SK-N-SH treated with all-trans-retinoic acid at 6 μM for 48 hours (cell line): Measurements from ENCODE around the gene SUSD3.
A peak's percentile ranks its signal among the peaks of the same experiment; 100 is the strongest.

Source experiments
- ATAC-seq: fragments of 200-7000 bp; cut with Tn5 transposase; 3 replicates; pipeline ENCODE4 v1.9.1; 2020; ENCODE audit warnings: mild to moderate bottlenecking, moderate library complexity
- BACH2 ChIP-seq: fragments of 250-450 bp; sonication (Bioruptor Pico); IDR thresholded peaks from 2 replicates; pipeline ENCODE4 v1.9.0; 2021; ENCODE audit warnings: mild to moderate bottlenecking, borderline replicate concordance
- CREB5 ChIP-seq: fragments of 250-450 bp; sonication (Bioruptor Pico); IDR thresholded peaks from 2 replicates; pipeline ENCODE4 v1.5.1; 2020; ENCODE audit warnings: low read depth, mild to moderate bottlenecking, moderate library complexity
- ESRRG ChIP-seq: fragments of 250-450 bp; sonication (Bioruptor Pico); IDR thresholded peaks from 2 replicates; pipeline ENCODE4 v1.6.1; 2021; ENCODE audit warnings: mild to moderate bottlenecking
- GLIS3 ChIP-seq: fragments of 250-450 bp; sonication (Bioruptor Pico); IDR thresholded peaks from 2 replicates; pipeline ENCODE4 v1.5.0; 2020; ENCODE audit warnings: mild to moderate bottlenecking, moderate library complexity
- ISL1 ChIP-seq: fragments of 250-450 bp; sonication (Bioruptor Pico); IDR thresholded peaks from 2 replicates; pipeline ENCODE4 v2.1.2; 2022; ENCODE audit warnings: mild to moderate bottlenecking, moderate library complexity
- OSR1 ChIP-seq: fragments of 250-450 bp; sonication (Bioruptor Pico); IDR thresholded peaks from 2 replicates; pipeline ENCODE4 v1.8.0; 2022; ENCODE audit warnings: moderate library complexity, mild to moderate bottlenecking, inconsistent platforms
- PATZ1 ChIP-seq: fragments of 250-450 bp; sonication (Bioruptor Pico); IDR thresholded peaks from 2 replicates; pipeline ENCODE4 v1.8.0; 2020; ENCODE audit warnings: mild to moderate bottlenecking, moderate library complexity, borderline replicate concordance
- PPARA ChIP-seq: fragments of 250-450 bp; sonication (Bioruptor Pico); IDR thresholded peaks from 2 replicates; pipeline ENCODE4 v1.5.0; 2020; ENCODE audit warnings: mild to moderate bottlenecking, borderline replicate concordance
- RARB ChIP-seq: fragments of 250-450 bp; sonication (Bioruptor Pico); IDR thresholded peaks from 2 replicates; pipeline ENCODE4 v1.8.0; 2021; ENCODE audit warnings: mild to moderate bottlenecking, moderate library complexity
- SNAI2 ChIP-seq: fragments of 250-450 bp; sonication (Bioruptor Pico); IDR thresholded peaks from 2 replicates; pipeline ENCODE4 v1.5.0; 2020; ENCODE audit warnings: mild to moderate bottlenecking, moderate library complexity
- TCF4 ChIP-seq: fragments of 250-450 bp; sonication (Bioruptor Pico); IDR thresholded peaks from 2 replicates; pipeline ENCODE4 v1.8.0; 2021; ENCODE audit warnings: mild to moderate bottlenecking, moderate library complexity, borderline replicate concordance
- TOX ChIP-seq: fragments of 250-450 bp; sonication (Bioruptor Pico); IDR thresholded peaks from 2 replicates; pipeline ENCODE4 v1.8.0; 2021; ENCODE audit warnings: mild to moderate bottlenecking, moderate library complexity, borderline replicate concordance
- TSHZ2 ChIP-seq: fragments of 250-450 bp; sonication (Bioruptor Pico); IDR thresholded peaks from 2 replicates; pipeline ENCODE4 v1.5.0; 2020; ENCODE audit warnings: mild to moderate bottlenecking, moderate library complexity
- ZC3H10 ChIP-seq: fragments of 250-450 bp; sonication (Bioruptor Pico); IDR thresholded peaks from 2 replicates; pipeline ENCODE4 v1.5.1; 2021; ENCODE audit warnings: mild to moderate bottlenecking, moderate library complexity
- ZFP30 ChIP-seq: fragments of 450-650 bp; formaldehyde crosslinking; IDR thresholded peaks from 2 replicates; pipeline ENCODE4 v1.5.0; 2022; ENCODE audit warnings: mild to moderate bottlenecking, moderate library complexity
- ZNF565 ChIP-seq: fragments of 450-650 bp; formaldehyde crosslinking; conservative IDR thresholded peaks from 2 replicates; pipeline ENCODE4 v1.5.0; 2020; ENCODE audit warnings: low read depth, mild to moderate bottlenecking, moderate library complexity
- ZNF70 ChIP-seq: fragments of 450-650 bp; formaldehyde crosslinking; IDR thresholded peaks from 2 replicates; pipeline ENCODE4 v1.5.0; 2020; ENCODE audit warnings: mild to moderate bottlenecking, moderate library complexity
- ZNF8 ChIP-seq: fragments of 450-650 bp; formaldehyde crosslinking; IDR thresholded peaks from 2 replicates; pipeline ENCODE4 v1.5.0; 2020; ENCODE audit warnings: mild to moderate bottlenecking, moderate library complexity
- TF ChIP-seq, protein P1 (sequence below): fragments of 250-450 bp; sonication (Bioruptor Pico); IDR thresholded peaks from 2 replicates; pipeline ENCODE4 v1.5.1; 2021; ENCODE audit warnings: mild to moderate bottlenecking, moderate library complexity

The SUSD3 gene

DNA sequence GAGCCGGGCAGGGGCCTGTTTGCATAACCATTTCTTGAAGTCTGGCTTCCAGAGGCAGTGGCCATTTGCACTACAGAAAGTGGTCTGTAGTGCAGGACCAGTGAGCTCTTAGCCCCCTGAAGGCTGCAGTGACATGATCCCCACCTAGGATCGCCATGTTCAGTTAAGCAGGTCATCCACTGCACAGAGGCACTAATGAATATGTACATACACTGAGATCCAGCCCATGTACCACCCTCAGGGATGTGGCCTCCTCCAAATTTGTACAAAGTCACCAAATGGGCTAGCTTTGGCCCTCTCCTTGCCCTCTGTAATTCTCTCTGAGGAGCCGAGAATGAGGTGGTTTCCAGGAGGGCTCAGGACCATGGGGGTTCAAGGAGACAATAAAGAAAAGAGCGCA lies 8.3 kb upstream of the SUSD3 start:
- TF ChIP-seq ZC3H10 (CRISPR knock-in tag) (no peak), TOX (CRISPR knock-in tag) (no peak), ZNF8 (CRISPR knock-in tag) (no peak), PPARA (no peak), RARB (no peak), ISL1 (CRISPR knock-in tag) (no peak), TSHZ2 (CRISPR knock-in tag) (no peak), TCF4 (CRISPR knock-in tag) (no peak), ZFP30 (CRISPR knock-in tag) (no peak), ESRRG (no peak), CREB5 (no peak), ZNF565 (CRISPR knock-in tag) (no peak), ZNF70 (CRISPR knock-in tag) (no peak)
- TF ChIP-seq, protein P1, sequence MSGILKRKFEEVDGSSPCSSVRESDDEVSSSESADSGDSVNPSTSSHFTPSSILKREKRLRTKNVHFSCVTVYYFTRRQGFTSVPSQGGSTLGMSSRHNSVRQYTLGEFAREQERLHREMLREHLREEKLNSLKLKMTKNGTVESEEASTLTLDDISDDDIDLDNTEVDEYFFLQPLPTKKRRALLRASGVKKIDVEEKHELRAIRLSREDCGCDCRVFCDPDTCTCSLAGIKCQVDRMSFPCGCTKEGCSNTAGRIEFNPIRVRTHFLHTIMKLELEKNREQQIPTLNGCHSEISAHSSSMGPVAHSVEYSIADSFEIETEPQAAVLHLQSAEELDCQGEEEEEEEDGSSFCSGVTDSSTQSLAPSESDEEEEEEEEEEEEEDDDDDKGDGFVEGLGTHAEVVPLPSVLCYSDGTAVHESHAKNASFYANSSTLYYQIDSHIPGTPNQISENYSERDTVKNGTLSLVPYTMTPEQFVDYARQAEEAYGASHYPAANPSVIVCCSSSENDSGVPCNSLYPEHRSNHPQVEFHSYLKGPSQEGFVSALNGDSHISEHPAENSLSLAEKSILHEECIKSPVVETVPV, result no peak
- ATAC-seq, result no peak

DNA sequence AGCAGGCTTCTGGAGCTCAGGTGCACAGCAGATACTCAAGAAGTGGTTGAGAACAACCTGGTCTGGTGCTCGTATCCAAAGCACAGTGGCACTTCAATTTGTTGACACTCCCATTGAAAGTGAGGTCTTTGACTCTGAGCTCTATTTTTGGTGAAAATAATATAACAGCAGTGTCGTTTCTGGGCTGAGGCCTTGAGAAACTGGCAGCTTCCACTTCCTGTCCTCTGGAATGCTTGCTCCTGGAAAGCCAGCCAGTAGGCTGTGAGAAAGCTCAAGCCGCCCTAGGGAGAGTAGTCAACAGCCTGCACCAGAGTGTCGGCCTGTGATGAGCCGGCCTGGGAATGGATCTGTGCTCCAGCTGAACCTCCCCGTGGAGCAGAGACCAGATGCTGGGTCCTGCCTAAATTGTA lies 6.8 kb upstream of the SUSD3 start:
- peak; percentile 26; the same call in 2 of the 3 replicates for ATAC-seq
- TF ChIP-seq ZC3H10 (CRISPR knock-in tag) (no peak), ZNF70 (CRISPR knock-in tag) (no peak), SNAI2 (CRISPR knock-in tag) (no peak), ZFP30 (CRISPR knock-in tag) (no peak), ESRRG (no peak), CREB5 (no peak), ZNF565 (CRISPR knock-in tag) (no peak)

DNA sequence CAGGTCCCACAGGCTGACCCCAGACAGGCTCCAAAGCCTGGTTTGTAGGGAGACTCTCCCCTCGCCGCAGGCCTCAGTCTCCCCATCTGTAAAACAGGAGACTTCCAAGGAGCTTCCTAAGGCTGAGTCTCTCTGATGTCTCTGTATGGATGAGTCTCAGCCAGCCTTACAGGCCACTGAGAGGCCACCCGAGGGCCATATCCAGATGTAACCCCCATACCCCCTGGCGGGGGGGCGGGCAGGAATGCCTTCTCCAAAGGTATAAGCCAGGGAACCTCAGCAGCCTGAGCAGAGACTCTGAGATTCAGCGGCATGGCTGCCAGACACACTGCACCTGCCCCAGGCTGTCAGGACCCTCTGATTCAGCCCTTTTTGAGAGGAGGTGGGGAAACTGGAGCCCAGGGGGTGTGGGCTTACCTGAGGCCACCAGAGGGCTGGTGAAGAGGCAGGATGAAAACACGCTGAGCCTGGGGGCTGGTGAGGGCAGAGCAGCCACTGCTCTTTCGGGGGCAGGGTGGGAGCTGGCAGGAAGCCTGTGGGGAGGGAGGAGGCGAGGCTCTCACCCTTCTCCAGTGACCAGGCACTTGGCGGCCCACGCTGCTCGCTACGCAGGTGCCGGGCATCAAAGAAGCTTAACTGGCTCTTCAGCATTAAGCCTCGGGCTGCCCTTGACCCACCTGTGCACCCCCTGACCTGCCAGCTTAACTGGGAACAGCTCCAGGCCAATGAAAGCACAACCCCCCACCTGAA lies 5.5 kb upstream of the SUSD3 start:
- ATAC-seq, result no peak
- TF ChIP-seq SNAI2 (CRISPR knock-in tag) (no peak), TOX (CRISPR knock-in tag) (no peak), ZNF565 (CRISPR knock-in tag) (no peak), CREB5 (no peak), BACH2 (CRISPR knock-in tag) (no peak), ISL1 (CRISPR knock-in tag) (no peak), TCF4 (CRISPR knock-in tag) (no peak), GLIS3 (no peak), OSR1 (CRISPR knock-in tag) (no peak), ESRRG (no peak), PATZ1 (CRISPR knock-in tag) (no peak), ZFP30 (CRISPR knock-in tag) (no peak)
